ENCODE results near the gene ELP2. TPM values are rescaled to one million over a fixed set of nuclear protein-coding genes. Genes with fewer than 3 reads are reported as not detected.
"Not testable (repeated sequence)": the region's sequence is repeated elsewhere in the genome, so short reads cannot be mapped to it uniquely, and the experiment has no call there.

ELP2 gene
- total RNA-seq, 1 donor from 2014 or later = 69.0 TPM

DNA sequence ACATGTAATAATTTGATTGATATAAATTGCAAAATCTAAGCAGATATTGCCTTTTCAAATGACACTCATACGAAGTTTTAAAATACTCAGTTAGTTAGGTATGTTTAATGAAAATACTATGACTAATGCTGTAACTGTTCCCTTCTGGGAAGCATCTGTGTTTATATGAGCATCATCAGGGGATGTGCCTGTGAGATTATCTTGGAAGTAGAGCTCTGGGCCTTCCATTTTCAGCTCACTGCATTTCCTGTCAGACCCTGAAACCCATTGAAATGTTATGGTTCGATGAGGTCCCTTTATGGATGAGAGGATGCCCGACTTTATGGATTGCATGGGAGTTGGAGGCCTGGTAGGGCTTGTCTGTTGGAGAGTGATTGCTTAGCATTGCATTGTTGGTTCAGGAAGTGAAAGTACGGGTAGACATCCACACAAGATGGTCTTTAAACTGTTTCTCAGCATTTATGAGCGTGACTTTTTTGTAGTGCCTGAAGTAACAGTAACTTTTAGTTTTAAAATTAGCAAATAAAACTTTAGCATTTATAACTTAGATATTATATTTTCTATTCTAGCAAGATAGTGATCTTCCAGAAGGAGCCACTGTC is 28.7 kb downstream of the ELP2 start:
- peaks cover 94% of the 10 kb centered on the region for H3K36me3 ChIP-seq
- ATAC-seq (no peak), DNase-seq (no peak)
- H3K4me3 ChIP-seq = no peak overlapping the region
- H3K27me3 ChIP-seq = no peaks in the 10 kb centered on the region
- H3K4me1 ChIP-seq = no peaks in the 10 kb centered on the region
- TF ChIP-seq, protein P1, sequence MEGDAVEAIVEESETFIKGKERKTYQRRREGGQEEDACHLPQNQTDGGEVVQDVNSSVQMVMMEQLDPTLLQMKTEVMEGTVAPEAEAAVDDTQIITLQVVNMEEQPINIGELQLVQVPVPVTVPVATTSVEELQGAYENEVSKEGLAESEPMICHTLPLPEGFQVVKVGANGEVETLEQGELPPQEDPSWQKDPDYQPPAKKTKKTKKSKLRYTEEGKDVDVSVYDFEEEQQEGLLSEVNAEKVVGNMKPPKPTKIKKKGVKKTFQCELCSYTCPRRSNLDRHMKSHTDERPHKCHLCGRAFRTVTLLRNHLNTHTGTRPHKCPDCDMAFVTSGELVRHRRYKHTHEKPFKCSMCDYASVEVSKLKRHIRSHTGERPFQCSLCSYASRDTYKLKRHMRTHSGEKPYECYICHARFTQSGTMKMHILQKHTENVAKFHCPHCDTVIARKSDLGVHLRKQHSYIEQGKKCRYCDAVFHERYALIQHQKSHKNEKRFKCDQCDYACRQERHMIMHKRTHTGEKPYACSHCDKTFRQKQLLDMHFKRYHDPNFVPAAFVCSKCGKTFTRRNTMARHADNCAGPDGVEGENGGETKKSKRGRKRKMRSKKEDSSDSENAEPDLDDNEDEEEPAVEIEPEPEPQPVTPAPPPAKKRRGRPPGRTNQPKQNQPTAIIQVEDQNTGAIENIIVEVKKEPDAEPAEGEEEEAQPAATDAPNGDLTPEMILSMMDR (IDR thresholded peaks at IDR 0.05) = no peak
- intact Hi-C loops (cut with DNase I) = no loop called here
- no peak overlapping the region for H3K27ac ChIP-seq
- H3K9me3 ChIP-seq = no peaks in the 10 kb centered on the region

DNA sequence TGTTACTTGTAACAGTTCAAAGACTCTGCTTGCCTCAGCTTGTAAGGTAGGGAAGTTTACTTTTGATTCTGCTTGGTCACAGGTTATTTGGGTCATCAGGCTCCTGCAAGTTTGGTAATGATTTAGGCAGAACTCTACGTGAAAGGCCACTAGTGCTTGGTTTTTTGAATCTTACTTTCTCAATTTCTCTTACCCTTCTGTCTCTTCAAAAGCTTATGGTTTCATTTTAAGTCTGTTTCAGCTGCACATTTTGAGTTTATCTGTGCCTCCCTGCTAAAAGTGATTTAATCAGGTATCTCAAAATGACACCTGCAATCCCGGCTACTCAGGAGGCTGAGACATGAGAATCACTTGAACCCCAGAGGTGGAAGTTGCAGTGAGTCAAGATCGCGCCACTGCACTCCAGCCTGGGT is 31.3 kb downstream of the ELP2 start:
- TF ChIP-seq, protein P1 (IDR thresholded peaks at IDR 0.05) = no peak
- Histone ChIP-seq H3K4me1 (no peaks in the 10 kb centered on the region), H3K4me3 (no peak overlapping the region), H3K27ac (no peak overlapping the region), H3K27me3 (no peaks in the 10 kb centered on the region), H3K9me3 (no peaks in the 10 kb centered on the region), H3K36me3 (peaks cover 92% of the 10 kb centered on the region)
- DNase-seq = no peak
- intact Hi-C loops (cut with DNase I) = no loop called here
- ATAC-seq = no peak

DNA sequence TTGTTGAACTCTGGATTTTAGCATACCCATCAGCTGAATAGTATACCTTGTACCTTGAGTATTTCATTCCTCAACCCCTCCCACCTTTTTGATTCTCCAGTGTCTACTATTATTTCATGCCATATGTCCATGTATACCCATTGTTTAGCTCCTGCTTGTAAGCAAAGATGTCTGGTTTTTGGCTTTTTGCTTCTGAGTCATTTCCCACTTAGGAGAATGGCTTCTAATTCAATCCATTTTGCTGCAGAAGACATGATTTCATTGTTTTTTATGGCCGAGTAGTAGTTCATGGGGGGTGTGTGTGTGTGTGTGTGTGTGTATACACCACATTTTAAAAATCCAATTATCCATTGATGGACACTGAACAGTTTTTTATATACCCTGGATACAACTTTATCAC is 33.3 kb downstream of the ELP2 start:
- intact Hi-C loops (cut with DNase I) = no loop called here
- no peaks in the 10 kb centered on the region for H3K27me3 ChIP-seq
- DNase-seq (no peak), ATAC-seq (no peak)
- TF ChIP-seq, protein P1 (IDR thresholded peaks at IDR 0.05) = no peak
- H3K9me3 ChIP-seq = no peaks in the 10 kb centered on the region
- H3K4me3 ChIP-seq = no peak overlapping the region
- H3K36me3 ChIP-seq = peaks cover 84% of the 10 kb centered on the region
- H3K27ac ChIP-seq = no peak overlapping the region
- H3K4me1 ChIP-seq = no peaks in the 10 kb centered on the region

DNA sequence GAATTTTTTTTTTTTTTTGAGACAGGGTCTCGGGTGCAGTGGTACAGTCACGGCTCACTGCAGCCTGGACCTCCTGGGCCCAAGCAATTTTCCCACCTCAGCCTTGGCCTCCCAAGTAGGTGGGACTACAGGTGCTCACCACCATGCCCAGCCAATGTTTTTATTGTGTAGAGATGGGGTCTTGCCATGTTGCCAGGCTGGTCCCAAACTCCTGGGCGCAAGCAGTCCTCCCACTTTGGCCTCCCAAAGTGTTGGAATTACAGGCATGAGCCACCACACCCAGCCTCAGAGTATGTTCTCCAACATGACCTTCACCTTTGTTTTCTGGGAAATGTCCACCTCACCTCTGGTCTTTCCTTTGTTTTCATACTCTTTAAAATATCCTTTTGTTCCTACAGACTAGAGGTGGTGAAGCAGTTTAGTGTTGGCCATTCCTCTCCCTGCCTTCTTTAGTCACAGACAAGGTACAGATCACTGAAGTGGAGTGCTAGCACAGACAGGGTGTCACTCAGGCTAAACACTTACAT is 38.1 kb downstream of the ELP2 start:
- intact Hi-C loops (cut with DNase I) = no loop called here
- Histone ChIP-seq H3K4me3 (no peak overlapping the region), H3K27ac (no peak overlapping the region), H3K9me3 (no peaks in the 10 kb centered on the region), H3K36me3 (peaks cover 86% of the 10 kb centered on the region), H3K27me3 (no peaks in the 10 kb centered on the region), H3K4me1 (no peaks in the 10 kb centered on the region)
- TF ChIP-seq, protein P1 (IDR thresholded peaks at IDR 0.05) = no peak
- no peak for ATAC-seq
- DNase-seq = no peak

DNA sequence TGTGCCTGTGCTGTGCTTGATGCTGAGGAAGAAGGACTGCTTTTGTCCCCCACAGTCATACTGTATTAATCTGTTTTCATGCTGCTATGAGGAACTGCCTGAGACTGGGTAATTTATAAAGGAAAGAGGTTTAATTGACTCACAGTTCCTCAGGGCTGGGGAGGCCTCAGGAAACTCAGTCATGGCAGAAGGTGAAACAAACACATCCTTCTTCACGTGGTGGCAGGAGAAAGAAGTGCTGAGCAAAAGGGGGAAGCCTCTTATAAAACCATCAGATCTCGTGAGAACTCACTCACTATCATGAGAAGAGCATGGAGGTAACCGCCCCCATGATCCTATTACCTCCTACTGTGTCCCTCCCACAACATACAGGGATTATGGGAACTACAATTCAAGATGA is 38.6 kb downstream of the ELP2 start:
- H3K27ac ChIP-seq; H3K4me1 ChIP-seq; H3K4me3 ChIP-seq; DNase-seq; intact Hi-C loops (cut with DNase I); H3K9me3 ChIP-seq; ATAC-seq; H3K27me3 ChIP-seq: not testable (repeated sequence)
- peaks cover 88% of the 10 kb centered on the region for H3K36me3 ChIP-seq

DNA sequence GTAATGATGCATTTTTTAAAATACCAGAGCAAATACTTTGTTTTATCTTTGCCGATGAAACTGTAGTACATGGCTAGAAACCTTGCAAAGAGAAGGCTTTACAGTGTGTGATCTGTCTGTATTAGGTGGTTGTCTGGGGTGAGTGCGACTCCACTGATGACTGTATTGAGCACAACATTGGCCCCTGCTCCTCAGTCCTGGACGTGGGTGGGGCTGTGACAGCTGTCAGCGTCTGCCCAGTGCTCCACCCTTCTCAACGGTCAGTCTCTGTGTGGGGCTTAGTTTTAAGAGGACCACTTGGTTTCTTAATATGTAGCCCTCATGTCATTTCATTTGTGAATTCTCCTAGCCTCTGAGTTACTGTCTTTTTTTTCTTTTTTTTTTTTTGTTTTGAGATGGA is 40.2 kb downstream of the ELP2 start:
- TF ChIP-seq, protein P1 (IDR thresholded peaks at IDR 0.05) = no peak
- ATAC-seq (no peak), DNase-seq (no peak)
- Histone ChIP-seq H3K36me3 (peaks cover 88% of the 10 kb centered on the region), H3K4me1 (no peaks in the 10 kb centered on the region), H3K27ac (no peak overlapping the region), H3K9me3 (no peaks in the 10 kb centered on the region), H3K27me3 (no peaks in the 10 kb centered on the region), H3K4me3 (no peak overlapping the region)
- intact Hi-C loops (cut with DNase I) = no loop called here

Measured in upper lobe of right lung (tissue), 1 donor.